ENCODE data around the gene BMPR1B. TPM values are rescaled to one million over a fixed set of nuclear protein-coding genes. Genes with fewer than 3 reads are reported as not detected.
"Not testable (repeated sequence)": the region's sequence is repeated elsewhere in the genome, so short reads cannot be mapped to it uniquely, and the experiment has no call there.

The BMPR1B gene
- total RNA-seq, 1 donor: under 0.01 TPM

DNA sequence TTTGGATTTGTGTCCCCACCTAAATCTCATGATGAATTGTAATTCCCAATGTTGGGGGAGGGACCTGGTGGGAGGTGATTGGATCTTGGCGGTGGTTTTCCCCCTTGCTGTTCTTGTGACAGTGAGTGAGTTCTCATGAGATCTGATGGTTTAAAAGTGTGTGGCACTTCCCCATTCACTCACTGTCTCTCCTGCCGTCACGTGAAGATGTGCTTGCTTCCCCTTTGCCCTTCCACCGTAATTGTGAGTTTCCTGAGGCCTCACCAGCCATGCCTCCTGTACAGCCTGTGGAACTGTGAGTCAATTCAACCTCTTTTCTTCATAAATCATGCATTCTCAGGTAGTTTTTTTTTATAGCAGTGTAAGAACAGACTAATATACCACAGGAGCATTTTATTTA, 304.0 kb downstream of the BMPR1B start:
- not testable (repeated sequence) for H3K4me1 ChIP-seq (ENCODE audit: insufficient read depth, low read length); H3K9me3 ChIP-seq (ENCODE audit: low read depth, low read length); H3K4me3 ChIP-seq (ENCODE audit: low read length); H3K27me3 ChIP-seq (ENCODE audit: insufficient read depth, low read length)

DNA sequence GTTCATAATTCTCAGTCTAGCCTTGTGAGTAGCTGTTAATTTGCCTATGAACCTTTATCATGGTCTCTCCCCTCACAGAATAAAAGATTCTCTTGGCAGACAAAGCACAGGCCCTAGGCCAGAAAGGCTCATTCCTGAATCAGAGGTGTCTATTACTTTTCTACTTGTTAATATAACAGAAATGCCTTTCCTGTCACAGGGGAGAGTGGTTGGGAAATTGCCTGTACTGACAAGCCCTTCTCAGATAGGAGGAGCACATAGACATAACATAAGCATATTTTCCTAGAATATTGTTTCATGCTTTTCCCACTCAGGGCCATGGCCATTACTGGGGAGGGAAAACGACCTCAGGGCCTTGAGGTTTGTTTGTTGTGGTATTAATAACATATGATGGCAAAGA, 308.3 kb downstream of the BMPR1B start:
- no peaks in the 10 kb centered on the region for H3K4me1 ChIP-seq (ENCODE audit: insufficient read depth, low read length)
- H3K9me3 ChIP-seq (ENCODE audit: low read depth, low read length): no peaks in the 10 kb centered on the region
- no peak overlapping the region for H3K4me3 ChIP-seq (ENCODE audit: low read length)
- H3K27me3 ChIP-seq (ENCODE audit: insufficient read depth, low read length): no peaks in the 10 kb centered on the region

DNA sequence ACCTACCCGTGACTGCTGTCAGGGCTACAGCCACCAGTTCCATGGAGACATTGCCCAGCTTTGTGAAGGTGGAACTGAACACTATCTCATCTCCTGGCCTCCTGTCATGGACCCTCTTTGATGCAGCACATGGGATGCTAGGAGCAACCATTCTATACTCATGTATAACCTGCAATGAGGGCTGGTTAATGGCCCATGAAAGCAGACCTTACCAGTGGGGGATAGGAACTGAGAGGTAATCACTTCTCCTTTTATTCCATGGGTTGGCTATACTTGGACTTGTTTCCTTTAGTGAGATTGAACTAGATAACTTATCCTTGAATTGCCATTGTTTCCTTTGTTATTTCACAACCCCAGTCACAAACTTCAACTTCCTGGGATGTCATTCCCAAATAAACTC, 310.6 kb downstream of the BMPR1B start:
- H3K4me3 ChIP-seq (ENCODE audit: low read length): no peak overlapping the region
- no peaks in the 10 kb centered on the region for H3K9me3 ChIP-seq (ENCODE audit: low read depth, low read length)
- H3K4me1 ChIP-seq (ENCODE audit: insufficient read depth, low read length): no peaks in the 10 kb centered on the region
- no peaks in the 10 kb centered on the region for H3K27me3 ChIP-seq (ENCODE audit: insufficient read depth, low read length)

DNA sequence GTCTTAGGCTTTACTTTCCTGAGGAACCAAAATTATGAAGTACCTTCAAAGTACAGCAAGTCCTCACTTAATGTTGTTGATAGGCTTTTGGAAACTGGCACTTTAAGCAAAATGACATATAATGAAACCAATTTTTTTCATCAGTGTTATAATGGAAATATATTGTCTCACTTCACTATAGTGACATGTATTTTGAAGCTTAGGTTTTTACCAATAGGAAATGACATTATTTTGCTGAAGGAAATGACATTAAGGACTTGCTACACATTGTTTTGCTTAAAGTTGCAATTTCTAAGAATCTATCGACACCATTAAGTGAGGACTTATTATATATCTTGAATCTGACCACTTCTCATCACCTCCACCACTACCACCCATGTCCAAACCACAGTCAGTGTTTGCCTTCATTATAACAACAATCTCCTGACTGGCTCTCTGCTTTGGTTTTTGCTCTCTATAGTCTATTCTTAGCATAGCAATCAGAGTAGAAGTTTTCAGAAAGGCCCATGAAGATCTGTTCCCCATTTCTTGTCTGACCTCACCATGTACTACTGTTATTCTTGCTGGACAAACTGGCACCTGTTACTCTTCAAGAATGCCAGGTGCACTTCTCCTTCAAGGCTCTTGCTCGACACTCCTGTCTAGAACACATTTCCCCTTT, 311.2 kb downstream of the BMPR1B start:
- no peaks in the 10 kb centered on the region for H3K4me1 ChIP-seq (ENCODE audit: insufficient read depth, low read length)
- H3K4me3 ChIP-seq (ENCODE audit: low read length): no peak overlapping the region

DNA sequence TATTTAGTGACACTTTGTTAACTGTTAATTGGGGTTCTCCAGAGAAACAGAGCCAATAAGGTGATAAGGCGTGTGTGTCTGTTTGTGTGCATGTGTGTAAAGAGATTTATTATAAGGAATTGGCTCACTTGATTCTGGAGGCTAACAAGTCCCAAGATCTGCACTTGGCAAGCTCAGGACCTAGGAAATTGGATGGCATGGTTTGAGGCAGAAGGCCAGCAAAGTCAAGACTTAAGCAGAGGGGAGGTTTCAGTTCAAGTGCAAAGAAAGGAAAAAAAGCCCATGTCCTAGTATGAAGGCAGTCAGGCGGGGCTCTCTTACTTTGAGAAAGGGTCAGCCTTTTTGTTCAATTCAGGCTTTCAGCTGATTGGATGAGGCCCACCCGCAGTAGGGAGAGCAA, 314.1 kb downstream of the BMPR1B start:
- no peak overlapping the region for H3K4me3 ChIP-seq (ENCODE audit: low read length)
- H3K9me3 ChIP-seq (ENCODE audit: low read depth, low read length): no peaks in the 10 kb centered on the region
- H3K27me3 ChIP-seq (ENCODE audit: insufficient read depth, low read length): no peaks in the 10 kb centered on the region
- H3K4me1 ChIP-seq (ENCODE audit: insufficient read depth, low read length): no peaks in the 10 kb centered on the region

More for the DNA sequence above, 311.2 kb downstream of the BMPR1B start:
- no peaks in the 10 kb centered on the region for H3K27me3 ChIP-seq (ENCODE audit: insufficient read depth, low read length)
- no peaks in the 10 kb centered on the region for H3K9me3 ChIP-seq (ENCODE audit: low read depth, low read length)

DNA sequence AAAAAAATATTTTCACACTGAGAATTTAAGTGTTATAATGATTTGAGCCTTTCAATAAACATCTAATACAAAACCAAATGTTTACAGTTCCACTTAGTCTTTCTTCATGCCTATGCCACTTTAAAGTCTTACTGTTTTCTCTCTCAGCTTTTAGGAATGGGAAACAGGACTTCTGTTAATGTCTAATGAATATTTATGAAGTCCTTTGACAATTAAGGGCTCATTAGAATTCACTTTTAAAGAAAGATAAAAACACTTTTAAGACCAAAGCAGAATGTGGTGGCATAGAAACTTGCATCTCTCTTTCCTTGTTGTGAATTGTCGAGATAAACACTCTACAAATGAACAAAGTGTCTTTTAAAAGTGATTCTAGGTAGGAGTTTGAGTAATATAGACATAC, 315.9 kb downstream of the BMPR1B start:
- no peaks in the 10 kb centered on the region for H3K4me1 ChIP-seq (ENCODE audit: insufficient read depth, low read length)
- no peaks in the 10 kb centered on the region for H3K27me3 ChIP-seq (ENCODE audit: insufficient read depth, low read length)
- H3K9me3 ChIP-seq (ENCODE audit: low read depth, low read length): no peaks in the 10 kb centered on the region
- no peak overlapping the region for H3K4me3 ChIP-seq (ENCODE audit: low read length)

DNA sequence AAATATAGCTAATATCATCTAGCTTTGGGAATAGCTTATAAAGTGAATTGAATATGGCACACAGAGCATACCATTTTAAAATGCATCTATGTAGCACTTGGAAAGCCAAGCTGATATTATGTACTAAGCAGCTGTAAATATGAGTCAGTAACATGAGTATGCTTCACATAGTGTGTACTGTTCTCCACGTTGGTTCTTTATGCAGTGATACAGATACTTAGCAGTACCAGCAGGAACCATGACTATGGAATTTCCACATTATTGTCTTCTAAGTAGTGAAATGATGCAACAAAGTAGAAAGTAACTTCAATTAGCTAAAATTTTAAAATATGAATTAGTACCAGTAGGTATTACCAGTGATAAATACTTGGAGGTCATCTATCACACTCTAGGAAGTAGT, 320.1 kb downstream of the BMPR1B start:
- Histone ChIP-seq H3K4me1 (ENCODE audit: insufficient read depth, low read length) (no peaks in the 10 kb centered on the region), H3K4me3 (ENCODE audit: low read length) (no peak overlapping the region), H3K9me3 (ENCODE audit: low read depth, low read length) (no peaks in the 10 kb centered on the region), H3K27me3 (ENCODE audit: insufficient read depth, low read length) (no peaks in the 10 kb centered on the region)

DNA sequence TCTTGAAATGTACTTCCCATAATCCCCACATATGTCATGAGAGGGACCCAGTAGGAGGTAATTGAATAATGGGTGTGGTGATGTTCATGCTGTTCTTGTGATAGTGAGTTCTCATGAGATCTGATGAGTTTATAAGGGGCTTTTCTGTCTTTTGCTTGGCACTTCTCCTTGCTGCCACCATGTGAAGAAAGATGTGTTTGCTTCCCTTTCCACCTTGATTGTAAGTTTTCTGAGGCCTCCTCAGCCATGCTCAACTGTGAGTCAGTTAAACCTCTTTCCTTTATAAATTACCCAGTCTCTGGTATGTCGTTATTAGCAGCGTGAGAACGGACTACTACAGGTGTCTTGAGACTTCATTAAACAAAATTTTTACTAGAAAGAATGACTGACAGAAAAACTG, 323.2 kb downstream of the BMPR1B start:
- Histone ChIP-seq H3K9me3 (ENCODE audit: low read depth, low read length) (no peaks in the 10 kb centered on the region), H3K4me1 (ENCODE audit: insufficient read depth, low read length) (no peaks in the 10 kb centered on the region), H3K27me3 (ENCODE audit: insufficient read depth, low read length) (no peaks in the 10 kb centered on the region), H3K4me3 (ENCODE audit: low read length) (no peak overlapping the region)

DNA sequence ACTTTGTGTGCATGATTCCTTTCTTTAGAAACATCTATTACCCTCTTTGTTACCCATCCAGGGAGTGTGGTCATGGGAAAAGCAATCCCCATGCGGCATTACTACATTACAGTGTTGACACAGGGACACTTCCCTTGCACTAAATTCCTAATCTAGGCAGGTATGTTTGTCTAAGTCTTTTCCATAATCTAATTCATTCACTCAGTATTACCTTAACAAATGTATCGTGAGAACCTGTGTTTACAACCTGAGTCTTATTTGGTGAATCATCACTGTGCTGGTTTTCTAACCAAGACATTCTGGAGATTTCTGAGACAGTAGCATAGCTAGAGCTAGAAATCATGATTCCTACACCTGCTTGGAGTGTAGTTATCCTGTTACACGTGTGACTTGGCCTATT, 326.8 kb downstream of the BMPR1B start:
- H3K4me3 ChIP-seq (ENCODE audit: low read length): no peak overlapping the region
- no peaks in the 10 kb centered on the region for H3K4me1 ChIP-seq (ENCODE audit: insufficient read depth, low read length)
- H3K27me3 ChIP-seq (ENCODE audit: insufficient read depth, low read length): no peaks in the 10 kb centered on the region
- no peaks in the 10 kb centered on the region for H3K9me3 ChIP-seq (ENCODE audit: low read depth, low read length)

DNA sequence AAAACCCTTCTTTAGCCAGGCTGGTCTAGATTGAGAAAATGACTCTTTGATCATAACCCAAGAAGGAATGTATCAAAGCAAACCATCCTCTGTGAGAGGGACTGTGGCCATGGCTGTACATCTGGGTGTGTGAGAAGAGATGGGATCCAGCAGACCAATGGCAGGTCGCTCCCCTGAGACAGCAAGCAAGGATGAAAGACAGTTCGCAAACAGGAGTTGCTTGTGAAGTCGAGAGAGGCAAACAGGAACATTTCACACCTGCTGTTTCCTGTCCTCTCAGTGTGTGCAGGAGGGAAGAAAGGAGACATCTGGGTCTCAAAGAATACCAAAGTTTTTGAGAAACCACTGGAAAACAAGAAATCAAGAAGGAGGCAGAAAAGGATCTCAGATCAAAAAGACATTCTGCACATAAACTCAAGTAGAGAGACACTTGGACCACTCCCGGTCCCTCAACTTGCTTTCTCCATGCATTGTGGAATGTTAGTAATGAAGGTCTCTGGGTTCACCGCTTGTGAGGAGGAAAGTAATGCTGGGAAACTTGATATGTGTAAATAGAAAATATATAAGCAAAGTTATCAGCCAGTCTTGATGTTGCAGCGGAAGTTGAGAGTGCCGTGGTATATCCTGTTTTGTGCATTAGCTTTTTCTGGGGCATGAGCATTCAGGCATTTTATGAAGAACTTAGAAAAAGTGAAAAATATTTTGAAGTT, 327.5 kb downstream of the BMPR1B start:
- no peak overlapping the region for H3K4me3 ChIP-seq (ENCODE audit: low read length)
- H3K4me1 ChIP-seq (ENCODE audit: insufficient read depth, low read length): no peaks in the 10 kb centered on the region
- H3K9me3 ChIP-seq (ENCODE audit: low read depth, low read length): no peaks in the 10 kb centered on the region
- no peaks in the 10 kb centered on the region for H3K27me3 ChIP-seq (ENCODE audit: insufficient read depth, low read length)

DNA sequence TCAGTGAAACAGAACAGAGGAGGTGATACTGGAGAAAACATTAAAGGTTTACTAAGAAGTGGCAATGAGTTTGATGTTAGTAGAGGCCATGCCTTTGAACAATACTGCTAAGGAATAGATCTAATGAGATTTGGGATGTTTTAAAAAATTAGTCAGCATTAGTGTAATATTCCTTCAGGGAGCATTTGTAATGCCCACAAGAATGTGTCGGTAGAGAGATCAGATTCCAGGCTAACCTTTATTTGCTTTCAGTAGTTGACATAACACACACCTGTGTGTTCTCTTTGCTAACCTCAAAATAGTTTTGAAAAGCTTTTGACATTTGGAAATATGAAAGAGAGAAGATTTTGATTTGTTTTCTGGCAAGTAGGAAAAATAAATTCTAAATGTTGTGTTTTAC, 328.8 kb downstream of the BMPR1B start:
- no peaks in the 10 kb centered on the region for H3K9me3 ChIP-seq (ENCODE audit: low read depth, low read length)
- no peak overlapping the region for H3K4me3 ChIP-seq (ENCODE audit: low read length)
- H3K27me3 ChIP-seq (ENCODE audit: insufficient read depth, low read length): no peaks in the 10 kb centered on the region
- no peaks in the 10 kb centered on the region for H3K4me1 ChIP-seq (ENCODE audit: insufficient read depth, low read length)

DNA sequence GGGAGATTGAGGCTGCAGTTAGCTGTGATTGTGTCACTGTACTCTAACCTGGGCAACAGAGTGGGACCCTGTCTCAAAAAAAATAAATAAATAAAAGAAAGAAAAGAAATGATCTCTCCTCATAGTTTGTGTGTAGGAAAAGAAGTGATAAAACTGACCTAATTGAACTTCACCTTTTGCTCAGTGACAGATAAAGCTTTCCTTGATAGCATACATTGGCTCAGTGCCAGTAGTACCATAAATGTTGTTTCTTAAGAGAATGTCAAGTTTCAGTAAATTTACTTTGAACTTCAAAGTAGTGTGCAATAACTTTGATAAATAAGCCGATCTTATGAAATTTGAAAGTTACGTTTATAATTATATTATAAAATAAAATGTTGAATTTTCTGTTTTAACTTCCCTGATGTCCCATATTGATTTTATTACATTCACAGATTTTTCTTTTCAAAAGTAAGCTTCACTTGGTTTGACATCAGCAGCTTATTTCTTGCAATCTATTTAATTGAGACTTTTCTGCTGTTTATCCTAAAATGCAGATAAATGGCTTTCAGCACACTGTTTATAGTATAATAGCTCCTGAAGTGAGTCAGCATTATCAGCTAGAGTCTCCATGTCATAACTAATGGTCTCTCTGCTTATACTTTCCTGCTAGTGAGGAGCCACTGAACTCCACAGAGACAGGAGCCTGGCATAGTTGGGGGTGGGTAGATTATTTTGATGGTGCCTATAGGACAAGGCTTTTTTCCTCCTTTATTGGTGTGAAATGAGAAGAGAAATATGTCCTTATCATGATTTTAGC, 330.1 kb downstream of the BMPR1B start:
- Histone ChIP-seq H3K9me3 (ENCODE audit: low read depth, low read length) (no peaks in the 10 kb centered on the region), H3K4me1 (ENCODE audit: insufficient read depth, low read length) (no peaks in the 10 kb centered on the region), H3K4me3 (ENCODE audit: low read length) (no peak overlapping the region), H3K27me3 (ENCODE audit: insufficient read depth, low read length) (no peaks in the 10 kb centered on the region)

DNA sequence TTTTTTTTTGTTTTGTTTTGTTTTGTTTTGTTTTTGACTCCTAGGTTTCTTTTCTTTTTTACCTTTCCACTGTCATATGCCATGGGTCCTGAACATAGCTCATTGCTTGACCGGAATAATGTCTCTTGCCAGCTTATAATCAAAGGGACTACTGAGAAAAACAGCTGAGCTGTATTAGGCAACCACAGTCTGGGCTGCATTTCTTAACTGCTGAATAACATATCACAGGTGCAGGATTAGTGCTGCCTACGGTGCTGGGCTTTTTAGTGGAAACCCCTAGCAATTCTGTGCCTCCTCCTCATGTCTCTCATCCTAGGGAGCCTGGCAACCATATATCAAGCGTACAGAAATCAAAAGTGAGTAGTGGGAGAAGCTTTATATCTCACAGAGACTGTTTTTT, 333.5 kb downstream of the BMPR1B start:
- Histone ChIP-seq H3K4me3 (ENCODE audit: low read length) (no peak overlapping the region), H3K27me3 (ENCODE audit: insufficient read depth, low read length) (no peaks in the 10 kb centered on the region), H3K9me3 (ENCODE audit: low read depth, low read length) (no peaks in the 10 kb centered on the region), H3K4me1 (ENCODE audit: insufficient read depth, low read length) (no peaks in the 10 kb centered on the region)

DNA sequence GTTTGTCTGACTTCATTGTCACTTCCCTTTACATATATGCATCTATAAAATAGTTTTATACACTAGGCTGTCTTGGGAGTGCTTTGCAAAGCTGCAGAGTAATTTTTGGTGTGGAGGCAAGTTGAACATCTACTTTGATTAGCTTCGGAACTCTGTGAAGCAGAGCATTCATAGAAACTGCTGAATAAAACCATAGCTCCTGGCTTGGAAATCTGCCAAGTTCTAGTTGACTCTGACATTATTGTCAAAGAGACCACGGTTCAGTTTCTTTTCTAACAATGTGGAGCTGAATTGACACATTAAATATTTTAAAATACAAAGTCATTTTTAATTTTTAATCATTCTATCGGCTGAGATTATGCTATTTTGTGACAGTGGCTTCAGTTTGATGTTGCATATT, 335.0 kb downstream of the BMPR1B start:
- Histone ChIP-seq H3K27me3 (ENCODE audit: insufficient read depth, low read length) (no peaks in the 10 kb centered on the region), H3K4me1 (ENCODE audit: insufficient read depth, low read length) (no peaks in the 10 kb centered on the region), H3K4me3 (ENCODE audit: low read length) (no peak overlapping the region), H3K9me3 (ENCODE audit: low read depth, low read length) (no peaks in the 10 kb centered on the region)

DNA sequence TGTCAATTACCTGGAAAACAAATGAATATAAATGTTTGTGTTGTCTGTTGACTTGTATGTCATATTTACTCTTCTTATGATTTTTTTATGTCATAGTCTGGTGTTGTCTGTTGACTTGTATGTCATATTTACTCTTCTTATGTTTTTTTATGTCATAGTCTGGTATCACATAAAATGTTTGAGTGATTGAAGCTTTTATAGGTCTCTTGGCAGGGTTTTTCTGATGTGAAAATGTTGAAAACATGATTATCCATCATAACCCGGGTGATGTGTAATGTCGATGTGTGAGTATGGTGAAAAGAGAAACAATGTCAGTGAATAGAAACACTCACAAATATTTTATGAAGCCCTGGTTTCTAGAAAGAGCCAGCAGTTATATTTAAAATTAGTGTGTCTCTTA, 335.7 kb downstream of the BMPR1B start:
- Histone ChIP-seq H3K4me1 (ENCODE audit: insufficient read depth, low read length) (no peaks in the 10 kb centered on the region), H3K4me3 (ENCODE audit: low read length) (no peak overlapping the region), H3K27me3 (ENCODE audit: insufficient read depth, low read length) (no peaks in the 10 kb centered on the region), H3K9me3 (ENCODE audit: low read depth, low read length) (no peaks in the 10 kb centered on the region)
